Fibroblast of lung (primary cell): ENCODE data around the gene BCDIN3D.

ENCODE experiments used
- EZH2 ChIP-seq: IDR thresholded peaks from 2 replicates; pipeline ENCODE4 v1.5.1; 2012; ENCODE audit warnings: low read length, control low read depth, mild to moderate bottlenecking; ENCODE audit errors: missing control alignments
- TF ChIP-seq, protein P1 (sequence below), 2 donors: IDR thresholded peaks in 1 of 2; conservative IDR thresholded peaks in 1 of 2; 1 replicate in 1 of 2; 2 replicates in 1 of 2; pipeline ENCODE4 v1.5.1; 2011 to 2012; ENCODE audit warnings: low read length in 2 of 2, control low read depth in 1 of 2, inconsistent platforms in 1 of 2, low read depth in 1 of 2, mild to moderate bottlenecking in 1 of 2

DNA sequence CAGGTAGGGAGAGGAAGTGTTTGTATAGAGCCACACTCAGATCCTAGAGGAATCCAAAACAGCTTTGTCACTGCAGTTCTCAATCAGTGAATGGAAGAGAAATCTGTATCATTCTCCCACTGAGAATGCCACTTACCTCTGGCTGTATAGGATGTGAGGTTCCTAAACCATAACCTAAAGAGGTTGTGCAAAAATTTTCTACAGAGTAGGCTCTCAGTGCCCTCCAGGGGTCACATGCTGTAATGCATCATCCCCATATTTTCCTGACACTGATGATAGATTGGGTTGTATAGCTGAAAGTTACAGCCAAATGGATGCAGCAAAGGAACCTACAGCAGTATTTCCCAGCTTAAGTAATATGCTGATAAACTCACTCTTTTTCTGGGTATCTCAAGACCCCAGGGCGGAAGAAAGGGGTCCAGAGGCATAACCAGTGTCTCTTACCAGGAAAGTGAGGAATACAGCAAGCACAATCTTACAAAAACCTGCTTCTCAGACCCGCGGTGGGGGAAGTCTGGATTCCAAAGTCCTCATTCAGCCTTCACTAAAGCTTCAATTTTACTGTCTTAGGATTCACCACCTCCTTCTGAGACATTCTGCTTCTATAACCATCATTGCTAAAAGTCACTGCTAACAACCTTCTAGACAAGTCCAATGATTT is 3.8 kb downstream of the BCDIN3D start:
- TF ChIP-seq, protein P1, sequence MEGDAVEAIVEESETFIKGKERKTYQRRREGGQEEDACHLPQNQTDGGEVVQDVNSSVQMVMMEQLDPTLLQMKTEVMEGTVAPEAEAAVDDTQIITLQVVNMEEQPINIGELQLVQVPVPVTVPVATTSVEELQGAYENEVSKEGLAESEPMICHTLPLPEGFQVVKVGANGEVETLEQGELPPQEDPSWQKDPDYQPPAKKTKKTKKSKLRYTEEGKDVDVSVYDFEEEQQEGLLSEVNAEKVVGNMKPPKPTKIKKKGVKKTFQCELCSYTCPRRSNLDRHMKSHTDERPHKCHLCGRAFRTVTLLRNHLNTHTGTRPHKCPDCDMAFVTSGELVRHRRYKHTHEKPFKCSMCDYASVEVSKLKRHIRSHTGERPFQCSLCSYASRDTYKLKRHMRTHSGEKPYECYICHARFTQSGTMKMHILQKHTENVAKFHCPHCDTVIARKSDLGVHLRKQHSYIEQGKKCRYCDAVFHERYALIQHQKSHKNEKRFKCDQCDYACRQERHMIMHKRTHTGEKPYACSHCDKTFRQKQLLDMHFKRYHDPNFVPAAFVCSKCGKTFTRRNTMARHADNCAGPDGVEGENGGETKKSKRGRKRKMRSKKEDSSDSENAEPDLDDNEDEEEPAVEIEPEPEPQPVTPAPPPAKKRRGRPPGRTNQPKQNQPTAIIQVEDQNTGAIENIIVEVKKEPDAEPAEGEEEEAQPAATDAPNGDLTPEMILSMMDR (conservative IDR thresholded peaks at IDR 0.05 in 1 of 2, IDR thresholded peaks at IDR 0.05 in 1 of 2; ENCODE audit: low read depth in 1 of 2, low read length in 2 of 2), result peak; percentile 56 to 68
- no peak for TF ChIP-seq EZH2
